ENCODE measurements around the gene KRT14. TPM values are rescaled to one million over a fixed set of nuclear protein-coding genes. Genes with fewer than 3 reads are reported as not detected.
"Not testable (repeated sequence)": the region's sequence is repeated elsewhere in the genome, so short reads cannot be mapped to it uniquely, and the experiment has no call there.

Gene KRT14
- total and polyA plus RNA-seq, 12 donors = 0.30 TPM; not detected in 11

- peaks cover 0 to 20% (median 3%) of the 10 kb centered on the region in 7 donors for H3K27me3 ChIP-seq
- TF ChIP-seq, protein P1, sequence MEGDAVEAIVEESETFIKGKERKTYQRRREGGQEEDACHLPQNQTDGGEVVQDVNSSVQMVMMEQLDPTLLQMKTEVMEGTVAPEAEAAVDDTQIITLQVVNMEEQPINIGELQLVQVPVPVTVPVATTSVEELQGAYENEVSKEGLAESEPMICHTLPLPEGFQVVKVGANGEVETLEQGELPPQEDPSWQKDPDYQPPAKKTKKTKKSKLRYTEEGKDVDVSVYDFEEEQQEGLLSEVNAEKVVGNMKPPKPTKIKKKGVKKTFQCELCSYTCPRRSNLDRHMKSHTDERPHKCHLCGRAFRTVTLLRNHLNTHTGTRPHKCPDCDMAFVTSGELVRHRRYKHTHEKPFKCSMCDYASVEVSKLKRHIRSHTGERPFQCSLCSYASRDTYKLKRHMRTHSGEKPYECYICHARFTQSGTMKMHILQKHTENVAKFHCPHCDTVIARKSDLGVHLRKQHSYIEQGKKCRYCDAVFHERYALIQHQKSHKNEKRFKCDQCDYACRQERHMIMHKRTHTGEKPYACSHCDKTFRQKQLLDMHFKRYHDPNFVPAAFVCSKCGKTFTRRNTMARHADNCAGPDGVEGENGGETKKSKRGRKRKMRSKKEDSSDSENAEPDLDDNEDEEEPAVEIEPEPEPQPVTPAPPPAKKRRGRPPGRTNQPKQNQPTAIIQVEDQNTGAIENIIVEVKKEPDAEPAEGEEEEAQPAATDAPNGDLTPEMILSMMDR (IDR thresholded peaks at IDR 0.05) = no peak
- H3K36me3 ChIP-seq = no peaks in the 10 kb centered on the region
- H3K9me3 ChIP-seq = no peaks in the 10 kb centered on the region
- H3K4me1 ChIP-seq = no peaks in the 10 kb centered on the region
- 72 to 84% methylated on average over 3 of the region's 3 CpGs for WGBS, 2 donors
- intact Hi-C loops (cut with DNase I) = loop anchor here in 2 of 10 donors (10.0 kb wide), 1 partner anchor 56 kb away; no protein-coding TSS in a partner anchor
- ATAC-seq (no peak), DNase-seq (no peak)
- no peak overlapping the region for H3K27ac ChIP-seq
- no peak overlapping the region for H3K4me3 ChIP-seq
Observed at GRCh38 chr17:41589301-41589700, 2.6 kb upstream of the KRT14 start.

DNA sequence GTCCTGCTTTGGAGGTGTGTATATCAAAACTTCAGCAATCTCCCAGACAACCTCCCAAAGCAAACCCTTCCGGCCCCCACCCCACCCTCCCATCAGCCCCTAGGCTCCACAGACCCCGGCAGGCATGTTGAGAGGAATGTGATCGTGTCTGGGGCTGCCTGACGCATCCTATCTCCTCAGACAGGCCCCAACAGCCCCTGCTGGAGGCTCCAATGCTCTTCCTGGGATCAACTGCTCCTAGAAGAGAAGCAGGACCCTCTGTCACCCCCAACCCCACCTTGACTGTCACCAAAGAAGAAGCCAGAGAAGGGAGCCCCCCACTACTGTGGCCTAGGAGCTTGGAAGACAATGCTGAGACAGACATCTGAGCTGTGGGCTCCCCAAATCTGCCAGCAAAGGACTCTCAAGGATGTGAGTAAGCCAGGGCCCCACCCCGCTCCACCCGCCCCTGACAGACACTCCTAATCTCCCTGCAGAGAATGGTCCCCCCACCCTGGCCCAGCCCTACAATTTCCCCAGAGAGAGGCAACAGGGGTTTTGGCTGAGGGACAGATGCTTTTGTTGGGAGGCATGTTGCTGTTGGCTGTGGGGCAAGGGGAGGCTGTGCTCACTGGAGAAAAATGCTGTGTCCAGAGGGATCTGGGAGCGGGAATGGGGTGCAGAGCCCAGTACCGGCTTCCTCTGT lies 1.6 kb upstream of the KRT14 start:
- TF ChIP-seq, protein P1 (IDR thresholded peaks at IDR 0.05) = no peak
- H3K4me1 ChIP-seq = no peaks in the 10 kb centered on the region
- H3K27ac ChIP-seq = no peak overlapping the region
- DNase-seq (no peak), ATAC-seq (no peak)
- H3K9me3 ChIP-seq = no peaks in the 10 kb centered on the region
- 62 to 70% methylated on average over 8 of the region's 8 CpGs for WGBS, 2 donors
- intact Hi-C loops (cut with DNase I) = loop anchor here in 2 of 10 donors (10.0 kb wide), 1 partner anchor 57 kb away; no protein-coding TSS in a partner anchor
- H3K27me3 ChIP-seq = peaks cover 0 to 17% (median 0%) of the 10 kb centered on the region in 7 donors
- H3K36me3 ChIP-seq = no peaks in the 10 kb centered on the region
- no peak overlapping the region for H3K4me3 ChIP-seq

DNA sequence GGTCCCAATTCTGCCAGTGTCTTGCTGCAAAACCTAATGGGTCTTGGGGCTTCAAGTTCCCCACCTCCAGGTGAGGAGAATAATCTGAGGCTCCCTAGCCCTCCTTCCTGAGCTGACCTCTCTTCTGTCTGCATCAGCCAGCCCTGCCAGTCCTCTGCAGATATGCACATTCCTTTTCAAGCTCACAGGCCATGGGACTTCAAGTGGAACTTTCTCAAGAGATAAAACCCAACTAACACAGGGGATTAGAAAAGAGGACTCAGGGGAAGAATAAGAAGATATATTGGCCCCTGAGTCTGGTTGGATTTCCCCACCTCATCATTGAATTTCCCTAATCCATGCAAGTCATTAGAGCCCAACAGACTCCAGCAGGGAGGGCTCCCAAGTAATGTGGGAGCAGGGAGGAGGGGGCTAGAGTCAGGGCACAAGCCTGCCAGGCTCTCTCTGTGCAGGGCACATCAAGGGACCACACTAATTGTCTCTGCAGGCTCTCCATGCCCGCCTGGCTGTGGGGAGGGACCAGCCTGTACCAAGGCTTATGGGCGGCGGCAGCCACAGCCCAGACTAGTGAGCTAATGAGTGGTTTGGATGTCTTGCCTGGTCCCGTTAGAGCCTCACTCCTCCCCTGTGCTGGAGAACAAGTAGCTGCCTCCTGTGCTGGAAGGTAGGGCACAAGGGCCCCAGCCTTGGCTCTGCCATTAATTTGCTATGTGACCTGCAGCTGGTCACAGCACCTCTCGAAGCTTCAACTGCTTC lies 1.2 kb downstream of the KRT14 start:
- 80 to 88% methylated on average over 5 of the region's 5 CpGs for WGBS, 2 donors

GRCh38 chr17:41584331-41584927 lies 2.3 kb downstream of the KRT14 start:
- intact Hi-C loops (cut with DNase I) = loop anchor here in 2 of 10 donors (10.0 kb wide), 1 partner anchor 60 kb away; no protein-coding TSS in a partner anchor
- not testable (repeated sequence) for H3K4me3 ChIP-seq, DNase-seq, H3K36me3 ChIP-seq, ATAC-seq, H3K9me3 ChIP-seq, H3K4me1 ChIP-seq, H3K27ac ChIP-seq
- peaks cover 0 to 28% (median 7%) of the 10 kb centered on the region in 7 donors for H3K27me3 ChIP-seq
- 86 to 87% methylated on average over 8 of the region's 8 CpGs for WGBS, 2 donors

More for the DNA sequence above, 1.2 kb downstream of the KRT14 start:
- TF ChIP-seq, protein P1 (IDR thresholded peaks at IDR 0.05) = no peak
- no peak overlapping the region for H3K4me3 ChIP-seq
- no peaks in the 10 kb centered on the region for H3K9me3 ChIP-seq
- H3K4me1 ChIP-seq = no peaks in the 10 kb centered on the region
- no peaks in the 10 kb centered on the region for H3K36me3 ChIP-seq
- no peak overlapping the region for H3K27ac ChIP-seq
- H3K27me3 ChIP-seq = peaks cover 0 to 20% (median 0%) of the 10 kb centered on the region in 7 donors
- intact Hi-C loops (cut with DNase I) = loop anchor here in 2 of 10 donors (10.0 kb wide), 1 partner anchor 59 kb away; no protein-coding TSS in a partner anchor
- DNase-seq = no peak
- ATAC-seq = no peak
